IgD-negative memory B cell (primary cell): ENCODE data around the gene LONP1. TPM values are rescaled to one million over a fixed set of nuclear protein-coding genes. Genes with fewer than 3 reads are reported as not detected.

Experiments used
- H3K27ac Mint-ChIP-seq, 3 donors: one replicate each; pipeline ENCODE4 v1.8.0; 2020 to 2022; ENCODE audit warnings: mild to moderate bottlenecking in 3 of 3, mixed read lengths in 3 of 3, moderate library complexity in 1 of 3
- H3K27me3 Mint-ChIP-seq: one replicate; pipeline ENCODE4 v1.8.0; 2021; ENCODE audit warnings: mixed read lengths
- H3K36me3 Mint-ChIP-seq: one replicate; pipeline ENCODE4 v1.8.0; 2020; ENCODE audit warnings: mild to moderate bottlenecking, mixed read lengths
- H3K4me1 Mint-ChIP-seq, 3 donors: one replicate each; pipeline ENCODE4 v1.8.0; 2020 to 2022; ENCODE audit warnings: mixed read lengths in 3 of 3, mild to moderate bottlenecking in 1 of 3
- H3K4me3 Mint-ChIP-seq, 4 donors: one replicate each; pipeline ENCODE4 v1.8.0; 2020 to 2022; ENCODE audit warnings: mild to moderate bottlenecking in 4 of 4, mixed read lengths in 4 of 4, moderate library complexity in 3 of 4
- H3K9me3 Mint-ChIP-seq, 3 donors: one replicate each; pipeline ENCODE4 v1.8.0; 2020 to 2021; ENCODE audit warnings: mixed read lengths in 3 of 3, mild to moderate bottlenecking in 1 of 3
- polyA plus RNA-seq: library from polyadenylated mRNA; unstranded; fragments of 300-500 nt; fragmentation: Illumina TruSeq; gene quantifications from one replicate; pipeline ENCODE4 v1.2.3, GENCODE V29; 2021

LONP1 gene
- polyA plus RNA-seq, 1 donor from 2014 or later = 38.5 TPM

DNA sequence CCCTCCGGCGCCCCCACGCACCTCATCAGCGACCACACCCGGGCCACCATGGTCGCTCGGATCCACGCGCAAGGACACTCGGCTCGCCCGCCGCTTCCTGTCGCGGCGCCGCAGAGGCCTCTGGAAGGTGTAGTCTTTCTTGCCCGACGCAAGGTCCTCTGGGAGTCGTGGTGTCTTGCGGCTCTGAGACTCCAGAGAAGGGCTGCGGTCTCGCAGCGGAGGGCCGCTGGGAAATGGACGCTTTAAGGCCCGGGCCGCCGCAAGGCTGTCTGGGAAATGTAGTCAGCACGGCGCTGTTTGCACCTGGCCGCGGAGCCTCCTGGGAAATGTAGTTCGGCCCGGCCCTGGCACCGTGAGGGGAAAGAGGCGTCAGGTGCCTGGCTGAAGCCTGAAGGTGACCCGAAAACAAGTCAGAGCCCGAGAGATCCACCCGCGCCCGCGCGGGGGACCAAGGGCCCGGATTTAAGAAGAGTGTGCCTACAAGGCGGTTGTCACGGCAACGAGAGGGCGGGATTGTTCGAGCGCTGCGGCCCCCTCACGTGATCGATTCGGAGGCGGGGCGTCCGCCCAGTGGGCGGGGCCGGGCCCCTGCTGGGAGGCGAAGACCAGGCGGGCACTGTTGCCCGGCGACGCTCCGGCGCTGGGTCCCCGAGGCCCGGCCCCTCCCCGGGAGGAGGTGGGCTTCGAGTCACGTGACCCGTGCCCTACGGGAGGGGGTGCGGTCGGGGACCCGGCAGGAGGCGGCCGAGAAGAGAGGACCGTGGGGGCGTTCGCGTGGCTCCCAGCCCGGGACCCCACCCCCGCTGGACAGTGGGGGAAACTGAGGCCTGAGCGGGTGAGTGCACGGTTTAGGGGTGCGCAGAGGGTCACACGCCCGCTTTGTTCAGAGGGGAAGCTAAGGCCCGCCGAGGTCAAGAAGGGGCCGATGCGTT lies 39.2 kb downstream of the LONP1 start, which contains the start of the genes HSD11B1L and MICOS13:
Gene HSD11B1L, plus strand, starts transcription at position 591 of the 932 bp plus-strand sequence. CDS start 3,806 bp downstream, outside the sequence.
Gene MICOS13, minus strand, starts transcription at position 80 of the 932 bp plus-strand sequence. Its CDS starts 30 bp downstream, at position 50.
- peaks cover 3% of the 10 kb centered on the region for H3K27me3 Mint-ChIP-seq
- peak within 1 kb of the TSS; percentile 89 to 96 (median 94) for H3K4me3 Mint-ChIP-seq
- H3K4me1 Mint-ChIP-seq = peaks cover 5 to 11% (median 11%) of the 10 kb centered on the region in 3 donors
- no peaks in the 10 kb centered on the region for H3K9me3 Mint-ChIP-seq
- no peaks in the 10 kb centered on the region for H3K36me3 Mint-ChIP-seq
- H3K27ac Mint-ChIP-seq = peak within 1 kb of the TSS; percentile 97 to 100 (median 99)

DNA sequence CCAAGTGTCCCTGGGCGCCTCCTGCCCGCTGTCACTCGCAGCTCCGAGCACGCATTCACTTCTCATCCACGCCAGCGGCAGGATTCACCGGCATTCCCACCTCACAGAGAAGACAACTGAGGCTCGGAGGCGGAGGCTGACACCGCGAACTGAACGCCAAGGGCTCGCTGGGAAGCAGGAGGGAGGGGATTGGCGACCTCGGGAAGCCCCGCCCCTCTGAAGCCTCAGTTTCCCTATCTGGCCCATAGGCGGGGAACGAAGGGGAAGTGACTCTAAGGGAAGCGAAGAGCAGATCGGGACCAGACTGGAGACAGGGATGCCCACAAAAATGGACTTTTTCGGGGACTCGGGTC lies 39.9 kb downstream of the LONP1 start:
- no peaks in the 10 kb centered on the region for H3K9me3 Mint-ChIP-seq
- peaks cover 5 to 11% (median 11%) of the 10 kb centered on the region in 3 donors for H3K4me1 Mint-ChIP-seq
- H3K27ac Mint-ChIP-seq = peak overlapping the region; percentile 97 to 100 (median 99)
- peaks cover 3% of the 10 kb centered on the region for H3K27me3 Mint-ChIP-seq
- H3K4me3 Mint-ChIP-seq = peak overlapping the region; percentile 89 to 96 (median 94)
- no peaks in the 10 kb centered on the region for H3K36me3 Mint-ChIP-seq

- H3K36me3 Mint-ChIP-seq = no peaks in the 10 kb centered on the region
- no peaks in the 10 kb centered on the region for H3K9me3 Mint-ChIP-seq
- peak overlapping the region; percentile 89 to 96 (median 94) for H3K4me3 Mint-ChIP-seq
- peaks cover 3% of the 10 kb centered on the region for H3K27me3 Mint-ChIP-seq
- peaks cover 5 to 11% (median 11%) of the 10 kb centered on the region in 3 donors for H3K4me1 Mint-ChIP-seq
- H3K27ac Mint-ChIP-seq = peak overlapping the region; percentile 97 to 100 (median 99)
Observed at GRCh38 chr19:5679289-5680083, 40.5 kb downstream of the LONP1 start.

DNA sequence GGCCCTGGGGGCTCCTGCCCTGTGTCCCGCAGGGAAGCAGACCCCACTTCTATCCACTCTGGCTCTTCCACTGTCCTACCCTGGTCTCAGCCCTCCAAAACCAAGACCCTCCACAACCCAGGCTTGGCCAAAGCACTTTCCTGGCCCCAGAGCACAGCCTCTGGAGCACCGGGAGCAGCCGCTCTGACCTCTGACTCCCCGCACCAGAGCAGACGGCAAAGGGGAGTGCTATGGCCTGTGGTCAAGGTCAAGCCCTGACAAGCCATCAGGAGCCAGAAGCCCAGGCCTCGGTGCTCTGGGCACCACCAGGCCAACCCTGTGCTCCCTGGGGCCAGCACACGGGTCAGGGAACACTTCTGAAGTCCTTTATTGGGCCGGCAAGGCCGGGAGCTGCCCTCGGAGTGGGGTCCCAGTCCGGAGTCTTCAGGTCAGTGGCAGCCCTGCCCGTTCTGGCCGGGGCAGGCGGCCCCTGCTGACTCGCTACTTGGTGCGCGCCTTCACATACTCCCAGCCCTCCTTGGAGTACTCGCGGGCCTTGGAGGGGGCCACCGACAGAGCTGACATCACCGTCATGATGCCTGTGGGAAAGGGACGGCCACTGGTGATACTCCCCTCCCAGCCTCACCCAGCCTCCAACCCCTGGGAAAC lies 41.8 kb downstream of the LONP1 start:
- Mint-ChIP-seq H3K4me3 (no peak overlapping the region), H3K9me3 (no peaks in the 10 kb centered on the region), H3K27me3 (peaks cover 3% of the 10 kb centered on the region), H3K27ac (no peak overlapping the region), H3K4me1 (peaks cover 5 to 11% (median 9%) of the 10 kb centered on the region in 3 donors), H3K36me3 (no peaks in the 10 kb centered on the region)

DNA sequence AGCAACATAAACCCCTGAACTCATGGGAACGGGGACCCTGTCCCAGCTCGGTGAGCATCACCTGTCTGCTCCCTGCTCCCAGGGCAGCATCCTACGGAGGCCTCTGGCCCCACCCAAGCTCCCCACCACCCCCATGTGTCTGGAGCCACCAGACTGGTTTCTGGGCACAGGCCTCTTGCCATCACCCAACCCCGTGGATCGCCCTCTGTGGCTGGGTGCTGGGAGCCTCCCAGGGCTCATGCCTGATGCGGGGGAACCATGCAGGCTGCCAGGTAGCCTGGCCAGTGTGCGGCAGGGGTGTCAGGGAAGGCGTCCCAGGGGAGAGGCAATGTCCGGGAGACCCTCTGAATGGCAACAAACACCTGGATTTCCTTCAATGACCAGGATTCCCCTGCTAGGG lies 42.4 kb downstream of the LONP1 start:
- Mint-ChIP-seq H3K27ac (no peak overlapping the region), H3K9me3 (no peaks in the 10 kb centered on the region)

DNA sequence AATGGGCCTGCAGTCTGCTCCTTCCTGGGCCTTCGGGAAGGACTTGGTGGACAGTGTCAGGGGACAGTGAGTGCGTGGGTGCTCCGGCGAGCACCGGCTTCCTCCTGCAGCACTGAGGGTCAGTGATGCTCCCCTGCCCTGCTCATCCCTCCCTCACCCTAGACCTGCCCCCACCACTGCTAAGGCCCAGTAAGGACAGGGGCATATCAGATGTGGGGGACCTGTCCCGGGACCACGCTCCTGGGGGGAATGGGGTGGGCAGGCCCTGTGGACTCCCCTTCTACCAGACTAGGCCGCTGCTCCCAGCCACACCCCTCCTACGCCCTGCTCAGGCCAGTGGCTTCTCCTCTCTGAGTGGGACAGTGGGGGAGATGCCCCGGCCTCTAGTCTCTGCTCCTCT lies 42.8 kb downstream of the LONP1 start:
- peaks cover 5 to 11% (median 9%) of the 10 kb centered on the region in 3 donors for H3K4me1 Mint-ChIP-seq
- H3K27ac Mint-ChIP-seq = no peak overlapping the region
- no peaks in the 10 kb centered on the region for H3K9me3 Mint-ChIP-seq
- H3K27me3 Mint-ChIP-seq = peaks cover 3% of the 10 kb centered on the region
- no peaks in the 10 kb centered on the region for H3K36me3 Mint-ChIP-seq
- H3K4me3 Mint-ChIP-seq = no peak overlapping the region

More for the DNA sequence above, 42.4 kb downstream of the LONP1 start:
- Mint-ChIP-seq H3K36me3 (no peaks in the 10 kb centered on the region), H3K4me3 (no peak overlapping the region), H3K4me1 (peaks cover 5 to 11% (median 9%) of the 10 kb centered on the region in 3 donors), H3K27me3 (peaks cover 3% of the 10 kb centered on the region)

GRCh38 chr19:5676772-5677105 lies 43.2 kb downstream of the LONP1 start:
- Mint-ChIP-seq H3K9me3 (no peaks in the 10 kb centered on the region), H3K36me3 (no peaks in the 10 kb centered on the region), H3K4me3 (no peak overlapping the region), H3K27me3 (peaks cover 3% of the 10 kb centered on the region), H3K27ac (peak overlapping the region in 1 of 3 donors; percentile 50), H3K4me1 (peaks cover 5 to 11% (median 9%) of the 10 kb centered on the region in 3 donors)

GRCh38 chr19:5676105-5676771 lies 43.7 kb downstream of the LONP1 start:
- Mint-ChIP-seq H3K4me3 (peak overlapping the region in 1 of 4 donors; percentile 5), H3K4me1 (peaks cover 5 to 9% (median 8%) of the 10 kb centered on the region in 3 donors), H3K27ac (peak overlapping the region in 1 of 3 donors; percentile 50), H3K36me3 (no peaks in the 10 kb centered on the region), H3K9me3 (no peaks in the 10 kb centered on the region), H3K27me3 (peaks cover 3% of the 10 kb centered on the region)

DNA sequence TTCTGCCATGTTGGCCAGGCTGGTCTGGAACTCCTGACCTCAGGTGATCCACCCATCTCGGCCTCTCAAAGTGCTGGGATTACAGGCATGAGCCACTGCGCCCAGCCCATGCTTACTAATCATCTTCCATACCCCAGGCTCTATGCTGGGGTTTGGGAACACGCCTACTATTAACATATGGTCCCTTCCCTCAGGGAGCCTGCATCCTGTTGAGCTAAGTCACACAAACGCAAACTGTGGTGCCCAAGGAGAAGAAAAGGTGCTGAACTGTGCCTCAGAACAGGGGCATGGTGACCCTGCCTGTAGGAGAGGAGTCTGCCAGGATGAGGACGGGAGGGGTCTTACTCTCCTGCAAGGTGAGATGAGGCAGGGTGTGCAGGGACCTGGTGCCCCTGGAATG lies 45.2 kb downstream of the LONP1 start:
- peaks cover 0 to 4% (median 2%) of the 10 kb centered on the region in 3 donors for H3K4me1 Mint-ChIP-seq
- H3K36me3 Mint-ChIP-seq = no peaks in the 10 kb centered on the region
- peak overlapping the region in 1 of 4 donors; percentile 21 for H3K4me3 Mint-ChIP-seq
- H3K27me3 Mint-ChIP-seq = no peaks in the 10 kb centered on the region
- no peaks in the 10 kb centered on the region for H3K9me3 Mint-ChIP-seq
- H3K27ac Mint-ChIP-seq = no peak overlapping the region

DNA sequence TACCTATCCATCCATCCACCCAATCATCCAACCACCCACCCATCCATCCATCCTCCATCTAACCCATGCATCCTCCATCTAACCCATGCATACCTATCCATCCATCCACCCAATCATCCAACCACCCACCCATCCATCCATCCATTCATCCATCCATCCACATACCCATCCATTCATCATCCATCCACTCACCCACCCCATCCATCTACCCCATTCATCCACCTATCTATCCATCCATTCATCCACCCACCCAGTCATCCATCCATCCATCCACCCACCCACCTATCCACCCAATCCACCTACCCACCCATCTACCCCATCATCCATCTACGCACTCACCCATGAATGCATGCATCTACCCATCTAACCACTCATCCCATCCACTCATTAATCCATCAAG lies 46.2 kb downstream of the LONP1 start:
- Mint-ChIP-seq H3K9me3 (no peaks in the 10 kb centered on the region), H3K4me3 (no peak overlapping the region), H3K4me1 (no peaks in the 10 kb centered on the region), H3K27me3 (no peaks in the 10 kb centered on the region), H3K36me3 (no peaks in the 10 kb centered on the region), H3K27ac (no peak overlapping the region)

- Mint-ChIP-seq H3K4me3 (no peak overlapping the region), H3K27me3 (no peaks in the 10 kb centered on the region), H3K36me3 (no peaks in the 10 kb centered on the region), H3K27ac (peak overlapping the region in 1 of 3 donors; percentile 53), H3K4me1 (no peaks in the 10 kb centered on the region), H3K9me3 (no peaks in the 10 kb centered on the region)
Observed at GRCh38 chr19:5672708-5673459, 47.1 kb downstream of the LONP1 start.

- Mint-ChIP-seq H3K9me3 (no peaks in the 10 kb centered on the region), H3K27me3 (no peaks in the 10 kb centered on the region), H3K4me3 (no peak overlapping the region), H3K36me3 (no peaks in the 10 kb centered on the region), H3K4me1 (no peaks in the 10 kb centered on the region), H3K27ac (peak overlapping the region in 1 of 3 donors; percentile 79)
Observed at GRCh38 chr19:5671600-5671999, 48.3 kb downstream of the LONP1 start.

GRCh38 chr19:5669212-5669611 lies 50.7 kb downstream of the LONP1 start:
- Mint-ChIP-seq H3K36me3 (no peaks in the 10 kb centered on the region), H3K4me1 (peaks cover 0 to 3% (median 0%) of the 10 kb centered on the region in 3 donors), H3K27me3 (no peaks in the 10 kb centered on the region), H3K4me3 (no peak overlapping the region), H3K9me3 (no peaks in the 10 kb centered on the region), H3K27ac (peak overlapping the region in 1 of 3 donors; percentile 82)
